Vagina (tissue), 2 donors: Measurements from ENCODE around the gene MEF2D. TPM values are rescaled to one million over a fixed set of nuclear protein-coding genes. Genes with fewer than 3 reads are reported as not detected.

Source experiments
- DNase-seq, 2 donors: peaks; one replicate each; pipeline ENCODE4 v3.0.0-alpha.2; 2017; ENCODE audit errors: extremely low spot score in 2 of 2
- H3K27ac ChIP-seq: fragments of 200-600 bp; sonication (generic); one replicate; pipeline ENCODE4 v1.5.1; 2019
- H3K27me3 ChIP-seq: fragments of 200-600 bp; sonication (generic); one replicate; pipeline ENCODE4 v1.5.1; 2019
- H3K36me3 ChIP-seq, 2 donors: fragments of 200-600 bp; sonication (generic); one replicate each; pipeline ENCODE4 v1.5.1; 2017 to 2019
- H3K4me1 ChIP-seq: fragments of 200-600 bp; sonication (generic); one replicate; pipeline ENCODE4 v1.5.1; 2019
- H3K4me3 ChIP-seq, 2 donors: fragments of 200-600 bp; sonication (generic); 1 replicate in 1 of 2; 2 replicates in 1 of 2; pipeline ENCODE4 v1.5.1; 2016 to 2019
- H3K9me3 ChIP-seq: fragments of 200-600 bp; sonication (generic); one replicate; pipeline ENCODE4 v1.5.1; 2019
- POLR2A ChIP-seq, 2 donors: fragments of 450-650 bp; IDR thresholded peaks; one replicate each; pipeline ENCODE4 v1.6.1; 2017; ENCODE audit warnings: antibody characterized with exemption in 2 of 2, mild to moderate bottlenecking in 2 of 2, moderate library complexity in 2 of 2
- POLR2AphosphoS5 ChIP-seq, 2 donors: sonication (generic); formaldehyde crosslinking; IDR thresholded peaks; one replicate each; pipeline ENCODE4 v1.9.0; 2017; ENCODE audit warnings: antibody characterized with exemption in 2 of 2, mild to moderate bottlenecking in 2 of 2, low read depth in 1 of 2; ENCODE audit not compliant: insufficient read depth in 1 of 2
- intact Hi-C: fragments of 100-400 bp; cut with DNase I; formaldehyde crosslinking; loops from one replicate; pipeline ENCODE4 v1.15.1; 2023
- total RNA-seq: library from RNA; depleted of rRNA; stranded (reverse); fragments of >200 nt; gene quantifications from one replicate; pipeline ENCODE4 v1.2.3, GENCODE V29; 2016
- TF ChIP-seq, protein P1 (sequence below), 3 experiments: fragments of 450-650 bp in 2 of 3; fragments of 200-600 bp in 1 of 3; sonication (generic) in 1 of 3; IDR thresholded peaks; one replicate each; pipeline ENCODE4 v1.5.1; 2017 to 2019; ENCODE audit warnings: antibody characterized with exemption in 3 of 3, mild to moderate bottlenecking in 2 of 3, moderate library complexity in 2 of 3

The MEF2D gene
- total RNA-seq, 1 donor from 2014 or later: 33.9 TPM

DNA sequence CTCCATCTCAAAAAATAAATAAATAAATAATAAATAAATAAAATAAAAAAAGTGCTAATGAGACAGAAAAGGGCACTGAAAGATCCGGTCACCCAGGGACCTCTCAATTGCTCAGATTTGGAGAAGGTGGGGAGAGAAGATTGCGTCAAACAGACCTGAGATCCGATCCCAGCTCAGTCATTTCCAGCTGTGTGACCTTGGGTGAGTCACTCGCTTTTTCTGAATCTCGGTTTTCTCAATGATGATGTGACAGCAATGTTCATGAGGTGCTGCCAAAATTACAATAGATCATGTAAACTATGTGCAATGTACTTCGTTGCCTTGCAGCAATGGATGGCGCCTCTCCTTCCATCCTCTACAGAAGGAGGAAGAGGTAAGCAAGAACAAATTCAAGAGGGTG is 11.1 kb upstream of the MEF2D start:
- DNase-seq: no peak
- H3K27me3 ChIP-seq: no peaks in the 10 kb centered on the region
- H3K36me3 ChIP-seq: no peaks in the 10 kb centered on the region
- H3K4me3 ChIP-seq: no peak overlapping the region
- peaks cover 34% of the 10 kb centered on the region for H3K4me1 ChIP-seq
- no peaks in the 10 kb centered on the region for H3K9me3 ChIP-seq
- TF ChIP-seq, protein P1, sequence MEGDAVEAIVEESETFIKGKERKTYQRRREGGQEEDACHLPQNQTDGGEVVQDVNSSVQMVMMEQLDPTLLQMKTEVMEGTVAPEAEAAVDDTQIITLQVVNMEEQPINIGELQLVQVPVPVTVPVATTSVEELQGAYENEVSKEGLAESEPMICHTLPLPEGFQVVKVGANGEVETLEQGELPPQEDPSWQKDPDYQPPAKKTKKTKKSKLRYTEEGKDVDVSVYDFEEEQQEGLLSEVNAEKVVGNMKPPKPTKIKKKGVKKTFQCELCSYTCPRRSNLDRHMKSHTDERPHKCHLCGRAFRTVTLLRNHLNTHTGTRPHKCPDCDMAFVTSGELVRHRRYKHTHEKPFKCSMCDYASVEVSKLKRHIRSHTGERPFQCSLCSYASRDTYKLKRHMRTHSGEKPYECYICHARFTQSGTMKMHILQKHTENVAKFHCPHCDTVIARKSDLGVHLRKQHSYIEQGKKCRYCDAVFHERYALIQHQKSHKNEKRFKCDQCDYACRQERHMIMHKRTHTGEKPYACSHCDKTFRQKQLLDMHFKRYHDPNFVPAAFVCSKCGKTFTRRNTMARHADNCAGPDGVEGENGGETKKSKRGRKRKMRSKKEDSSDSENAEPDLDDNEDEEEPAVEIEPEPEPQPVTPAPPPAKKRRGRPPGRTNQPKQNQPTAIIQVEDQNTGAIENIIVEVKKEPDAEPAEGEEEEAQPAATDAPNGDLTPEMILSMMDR (IDR thresholded peaks at IDR 0.05): no peak
- TF ChIP-seq POLR2AphosphoS5 (IDR thresholded peaks at IDR 0.05; ENCODE audit: insufficient read depth in 1 of 2, low read depth in 1 of 2): no peak
- TF ChIP-seq POLR2A (IDR thresholded peaks at IDR 0.05): no peak
- H3K27ac ChIP-seq: no peak overlapping the region
- intact Hi-C loops: loop anchor here (10.0 kb wide), 1 partner anchor 73 kb away; no protein-coding TSS in a partner anchor

DNA sequence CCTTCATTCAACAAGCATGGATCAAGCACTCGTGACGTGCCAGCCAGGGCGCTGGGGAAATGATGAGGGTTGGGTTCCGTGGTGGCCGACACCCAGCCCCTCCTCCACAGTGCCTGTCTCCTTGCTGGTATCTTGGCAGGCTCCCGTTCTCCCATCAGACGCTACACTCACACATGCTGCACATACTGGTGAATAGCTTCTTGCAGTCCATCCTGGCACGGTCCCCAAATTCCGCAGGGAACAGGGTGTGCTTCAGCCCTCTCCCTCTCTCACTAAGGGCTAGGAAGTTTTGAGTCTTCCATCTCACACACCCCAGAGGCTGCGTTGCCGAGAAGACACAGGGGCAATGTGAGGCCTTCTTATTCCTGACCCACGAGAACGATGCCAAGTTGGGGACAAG is 10.1 kb upstream of the MEF2D start:
- H3K27me3 ChIP-seq: no peaks in the 10 kb centered on the region
- DNase-seq: no peak
- peaks cover 40% of the 10 kb centered on the region for H3K4me1 ChIP-seq
- TF ChIP-seq POLR2AphosphoS5 (IDR thresholded peaks at IDR 0.05; ENCODE audit: insufficient read depth in 1 of 2, low read depth in 1 of 2) (peak; percentile 80 to 84), POLR2A (IDR thresholded peaks at IDR 0.05) (no peak)
- peak overlapping the region; percentile 92 for H3K27ac ChIP-seq
- intact Hi-C loops: loop anchor here (10.0 kb wide), 1 partner anchor 74 kb away; no protein-coding TSS in a partner anchor
- no peaks in the 10 kb centered on the region for H3K9me3 ChIP-seq
- H3K36me3 ChIP-seq: no peaks in the 10 kb centered on the region
- no peak overlapping the region for H3K4me3 ChIP-seq

DNA sequence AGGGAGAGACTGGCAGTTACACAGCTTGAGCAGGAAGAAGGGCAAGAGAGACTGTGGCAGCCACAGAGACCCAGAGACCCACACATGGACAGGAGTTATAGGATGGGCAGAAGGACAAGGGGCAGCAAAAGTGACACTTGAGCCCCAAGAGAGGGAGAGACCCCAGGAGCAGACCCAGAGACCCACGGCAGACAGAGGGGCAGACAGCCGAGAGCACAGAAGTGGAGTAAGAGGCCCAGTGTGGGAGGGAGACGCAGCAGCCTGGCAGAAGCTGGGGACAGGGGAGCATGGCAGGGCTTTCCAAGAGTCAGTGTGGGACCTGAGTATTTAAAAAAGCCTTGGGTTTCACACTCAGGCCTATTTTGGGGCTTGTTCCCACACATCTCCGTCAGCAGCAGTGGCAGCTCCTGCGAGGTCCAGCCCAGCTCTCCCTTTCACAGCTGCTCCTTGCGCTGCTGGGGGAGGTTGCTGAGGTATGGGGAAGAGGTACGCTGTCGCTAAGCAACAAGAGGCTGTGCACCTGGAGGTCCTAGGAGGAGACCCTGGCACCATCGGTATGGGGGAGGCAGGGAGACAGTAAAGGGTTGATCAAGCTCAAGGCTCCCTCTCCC is 9.0 kb upstream of the MEF2D start:
- Histone ChIP-seq H3K4me3 (no peak overlapping the region), H3K9me3 (no peaks in the 10 kb centered on the region), H3K36me3 (no peaks in the 10 kb centered on the region), H3K27ac (peak overlapping the region; percentile 92), H3K4me1 (peaks cover 46% of the 10 kb centered on the region), H3K27me3 (no peaks in the 10 kb centered on the region)
- no peak for DNase-seq
- intact Hi-C loops: loop anchor here (10.0 kb wide), 1 partner anchor 75 kb away; no protein-coding TSS in a partner anchor
- TF ChIP-seq, protein P1 (IDR thresholded peaks at IDR 0.05): no peak
- TF ChIP-seq POLR2A (IDR thresholded peaks at IDR 0.05): no peak

DNA sequence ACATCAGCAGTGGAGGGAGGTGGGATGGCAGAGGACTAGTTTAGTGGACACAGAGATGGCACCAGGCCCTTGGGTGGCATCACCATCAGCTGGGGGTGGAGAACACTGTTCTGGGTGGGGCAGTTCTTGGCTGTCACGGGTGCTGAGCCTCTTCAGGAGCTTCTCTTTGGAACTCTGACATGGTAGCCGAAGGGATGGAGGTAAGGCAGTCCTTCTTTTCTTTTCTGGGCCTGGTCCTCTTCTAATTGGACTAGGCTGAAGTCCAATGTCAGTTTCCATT is 8.3 kb upstream of the MEF2D start:
- no peak for DNase-seq
- peaks cover 53% of the 10 kb centered on the region for H3K4me1 ChIP-seq

DNA sequence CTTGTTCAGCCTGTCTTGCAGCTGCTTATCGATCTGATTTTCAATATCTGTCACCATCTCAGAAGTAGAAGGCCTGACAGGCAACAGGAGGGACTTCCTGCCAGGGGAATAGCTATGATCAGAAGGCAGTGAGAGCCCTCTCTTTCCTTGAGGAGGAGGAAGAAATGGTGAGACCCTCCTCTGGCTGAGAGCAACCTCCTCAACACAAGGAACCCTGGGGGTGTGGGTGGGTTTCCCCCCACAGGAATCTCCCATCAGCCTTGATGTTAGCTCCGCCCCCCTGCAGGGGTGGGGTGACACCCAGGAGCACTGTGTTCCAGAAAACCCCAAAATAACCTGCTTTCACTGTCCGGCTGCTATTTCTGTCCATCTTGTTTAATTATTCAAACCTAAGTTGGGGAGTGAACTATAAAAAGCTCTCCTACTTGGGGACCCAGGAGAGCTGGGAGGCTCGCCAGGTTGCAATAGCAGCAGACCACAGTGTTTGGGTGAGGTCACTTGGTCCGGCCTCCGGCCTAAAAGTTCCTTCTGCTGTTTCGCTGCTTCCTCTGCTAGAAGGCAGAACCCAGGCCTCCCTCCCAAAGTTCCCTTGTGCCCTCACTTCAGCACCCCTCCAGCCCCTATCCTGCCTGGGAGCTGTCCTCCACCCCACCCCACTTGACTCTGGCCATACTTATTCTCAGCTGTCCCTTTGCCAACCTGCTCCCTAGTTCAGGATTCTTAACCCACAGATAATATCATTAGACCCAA is 7.8 kb upstream of the MEF2D start:
- peak; percentile 68 to 83 for TF ChIP-seq POLR2AphosphoS5 (IDR thresholded peaks at IDR 0.05; ENCODE audit: insufficient read depth in 1 of 2, low read depth in 1 of 2)
- TF ChIP-seq, protein P1 (IDR thresholded peaks at IDR 0.05): no peak
- Histone ChIP-seq H3K9me3 (no peaks in the 10 kb centered on the region), H3K4me1 (peaks cover 58% of the 10 kb centered on the region), H3K27me3 (no peaks in the 10 kb centered on the region), H3K36me3 (no peaks in the 10 kb centered on the region), H3K27ac (peak overlapping the region; percentile 92), H3K4me3 (peak overlapping the region in 1 of 2 donors; percentile 3)
- no peak for DNase-seq
- intact Hi-C loops: no loop called here

More for the DNA sequence above, 8.3 kb upstream of the MEF2D start:
- no peak overlapping the region for H3K4me3 ChIP-seq
- H3K36me3 ChIP-seq: no peaks in the 10 kb centered on the region
- H3K27me3 ChIP-seq: no peaks in the 10 kb centered on the region
- H3K27ac ChIP-seq: peak overlapping the region; percentile 92
- intact Hi-C loops: no loop called here
- no peak for TF ChIP-seq POLR2AphosphoS5 (IDR thresholded peaks at IDR 0.05; ENCODE audit: insufficient read depth in 1 of 2, low read depth in 1 of 2)
- no peak for TF ChIP-seq POLR2A (IDR thresholded peaks at IDR 0.05)
- TF ChIP-seq, protein P1 (IDR thresholded peaks at IDR 0.05): no peak
- H3K9me3 ChIP-seq: no peaks in the 10 kb centered on the region
